ENCODE results near the gene FNDC3B. TPM values are rescaled to one million over a fixed set of nuclear protein-coding genes. Genes with fewer than 3 reads are reported as not detected.

The FNDC3B gene
- total RNA-seq, 1 donor from 2014 or later: 9.3 TPM

- ATAC-seq (ENCODE audit: low read depth): no peak
- Mint-ChIP-seq H3K27me3 (no peaks in the 10 kb centered on the region), H3K4me3 (no peak overlapping the region), H3K27ac (no peak overlapping the region), H3K36me3 (ENCODE audit: low read depth) (no peaks in the 10 kb centered on the region), H3K4me1 (no peaks in the 10 kb centered on the region), H3K9me3 (no peaks in the 10 kb centered on the region)
- ChIA-PET CTCF (no interaction called here), POLR2A (no interaction called here)
- TF ChIP-seq CTCF (IDR thresholded peaks at IDR 0.05): no peak
- no peak for DNase-seq
- intact Hi-C loops (cut with micrococcal nuclease): no loop called here
Measured at GRCh38 chr3:172076212-172076611, 36.8 kb downstream of the FNDC3B start.

- ATAC-seq (ENCODE audit: low read depth) (no peak), DNase-seq (no peak)
- intact Hi-C loops (cut with micrococcal nuclease): no loop called here
- POLR2A ChIA-PET: no interaction called here
- no peak overlapping the region for H3K4me3 Mint-ChIP-seq
- no peak for TF ChIP-seq CTCF (IDR thresholded peaks at IDR 0.05)
- no peaks in the 10 kb centered on the region for H3K36me3 Mint-ChIP-seq (ENCODE audit: low read depth)
- no peaks in the 10 kb centered on the region for H3K9me3 Mint-ChIP-seq
- H3K4me1 Mint-ChIP-seq: no peaks in the 10 kb centered on the region
- H3K27me3 Mint-ChIP-seq: no peaks in the 10 kb centered on the region
- CTCF ChIA-PET: no interaction called here
- H3K27ac Mint-ChIP-seq: no peak overlapping the region
Measured at GRCh38 chr3:172077197-172077757, 37.9 kb downstream of the FNDC3B start.

- Mint-ChIP-seq H3K4me1 (no peaks in the 10 kb centered on the region), H3K27me3 (no peaks in the 10 kb centered on the region)
Measured at GRCh38 chr3:172078244-172078643, 38.9 kb downstream of the FNDC3B start.

GRCh38 chr3:172078721-172079120 is 39.3 kb downstream of the FNDC3B start:
- CTCF ChIA-PET: no interaction called here
- no peaks in the 10 kb centered on the region for H3K4me1 Mint-ChIP-seq
- no peak for DNase-seq
- H3K9me3 Mint-ChIP-seq: no peaks in the 10 kb centered on the region
- POLR2A ChIA-PET: no interaction called here
- no peaks in the 10 kb centered on the region for H3K27me3 Mint-ChIP-seq
- H3K36me3 Mint-ChIP-seq (ENCODE audit: low read depth): no peaks in the 10 kb centered on the region
- no peak overlapping the region for H3K27ac Mint-ChIP-seq
- ATAC-seq (ENCODE audit: low read depth): no peak
- no peak for TF ChIP-seq CTCF (IDR thresholded peaks at IDR 0.05)
- H3K4me3 Mint-ChIP-seq: no peak overlapping the region
- intact Hi-C loops (cut with micrococcal nuclease): no loop called here

More at GRCh38 chr3:172078244-172078643, 38.9 kb downstream of the FNDC3B start:
- POLR2A ChIA-PET: no interaction called here
- ATAC-seq (ENCODE audit: low read depth) (no peak), DNase-seq (no peak)
- Mint-ChIP-seq H3K27ac (no peak overlapping the region), H3K9me3 (no peaks in the 10 kb centered on the region), H3K36me3 (ENCODE audit: low read depth) (no peaks in the 10 kb centered on the region), H3K4me3 (no peak overlapping the region)
- no peak for TF ChIP-seq CTCF (IDR thresholded peaks at IDR 0.05)
- intact Hi-C loops (cut with micrococcal nuclease): no loop called here
- CTCF ChIA-PET: no interaction called here

- DNase-seq: no peak
- no peaks in the 10 kb centered on the region for H3K9me3 Mint-ChIP-seq
- no peak for TF ChIP-seq CTCF (IDR thresholded peaks at IDR 0.05)
- ATAC-seq (ENCODE audit: low read depth): no peak
- ChIA-PET CTCF (no interaction called here), POLR2A (no interaction called here)
- no peak overlapping the region for H3K4me3 Mint-ChIP-seq
- H3K27ac Mint-ChIP-seq: no peak overlapping the region
- intact Hi-C loops (cut with micrococcal nuclease): no loop called here
- no peaks in the 10 kb centered on the region for H3K36me3 Mint-ChIP-seq (ENCODE audit: low read depth)
- H3K4me1 Mint-ChIP-seq: no peaks in the 10 kb centered on the region
- no peaks in the 10 kb centered on the region for H3K27me3 Mint-ChIP-seq
Measured at GRCh38 chr3:172079326-172079976, 40.1 kb downstream of the FNDC3B start.
